GM19023 (cell line): ENCODE measurements around the gene GK2.

Experiments
- ATAC-seq: cut with Tn5 transposase; IDR thresholded peaks from one replicate; pipeline ENCODE4 v1.9.1; 2021; ENCODE audit warnings: mild to moderate bottlenecking, moderate library complexity; ENCODE audit not compliant: unreplicated experiment

Gene GK2

GRCh38 chr4:79390890-79391289 lies 17.1 kb downstream of the GK2 start:
- ATAC-seq: no peak

- no peak for ATAC-seq
Measured at GRCh38 chr4:79385641-79386040, 22.4 kb downstream of the GK2 start.

GRCh38 chr4:79381161-79381560 lies 26.9 kb downstream of the GK2 start:
- no peak for ATAC-seq

- no peak for ATAC-seq
Measured at GRCh38 chr4:79370026-79370425, 38.0 kb downstream of the GK2 start.

- ATAC-seq: no peak
Measured at GRCh38 chr4:79367096-79367495, 40.9 kb downstream of the GK2 start.

- ATAC-seq: no peak
Measured at GRCh38 chr4:79366422-79366821, 41.6 kb downstream of the GK2 start.

GRCh38 chr4:79364061-79364460 lies 44.0 kb downstream of the GK2 start:
- no peak for ATAC-seq

GRCh38 chr4:79362626-79363025 lies 45.4 kb downstream of the GK2 start:
- no peak for ATAC-seq

GRCh38 chr4:79360006-79360405 lies 48.0 kb downstream of the GK2 start:
- no peak for ATAC-seq

GRCh38 chr4:79358438-79358837 lies 49.6 kb downstream of the GK2 start:
- ATAC-seq: no peak

- ATAC-seq: no peak
Measured at GRCh38 chr4:79357365-79357764, 50.7 kb downstream of the GK2 start.
